Stimulated activated naive CD8-positive, alpha-beta T cell treated with anti-CD3 and anti-CD28 coated beads, Interleukin-15, amount 100 ng/mL, for 72 hours (primary cell): ENCODE measurements around the gene BPIFB3.
A peak's percentile ranks its signal among the peaks of the same experiment; 100 is the strongest.

ENCODE experiments used
- ATAC-seq: fragments of 150-1000 bp; cut with Tn5 transposase; 2 replicates; pipeline ENCODE4 v1.10.0; 2021; ENCODE audit warnings: mild to moderate bottlenecking, moderate library complexity
- DNase-seq, 2 donors: peaks; one replicate each; pipeline ENCODE4 v3.0.0; 2021 to 2022
- H3K27ac Mint-ChIP-seq, 2 donors: one replicate each; pipeline ENCODE4 v1.8.0; 2022; ENCODE audit warnings: mild to moderate bottlenecking in 2 of 2, mixed read lengths in 2 of 2, moderate library complexity in 2 of 2
- H3K27me3 Mint-ChIP-seq: one replicate; pipeline ENCODE4 v1.8.0; 2022; ENCODE audit warnings: mixed read lengths
- H3K4me1 Mint-ChIP-seq: one replicate; pipeline ENCODE4 v1.8.0; 2022; ENCODE audit warnings: mild to moderate bottlenecking, mixed read lengths
- H3K4me3 Mint-ChIP-seq, 2 donors: one replicate each; pipeline ENCODE4 v1.8.0; 2022; ENCODE audit warnings: mild to moderate bottlenecking in 2 of 2, mixed read lengths in 2 of 2, moderate library complexity in 1 of 2
- H3K9me3 Mint-ChIP-seq, 2 donors: one replicate each; pipeline ENCODE4 v1.8.0; 2022; ENCODE audit warnings: mixed read lengths in 2 of 2

BPIFB3 gene

GRCh38 chr20:33053291-33054106 is at the start of gene BPIFB3:
Gene BPIFB3, plus strand, starts transcription at chr20:33053903. Its CDS starts 1,533 bp downstream, at chr20:33055436.
- ATAC-seq (no peak), DNase-seq (no peak)
- Mint-ChIP-seq H3K27me3 (no peaks in the 10 kb centered on the region), H3K9me3 (no peaks in the 10 kb centered on the region), H3K4me3 (no peak within 1 kb of the TSS), H3K27ac (peak within 1 kb of the TSS in 1 of 2 donors; percentile 72), H3K4me1 (no peaks in the 10 kb centered on the region)

- Mint-ChIP-seq H3K4me3 (no peak within 1 kb of the TSS), H3K27me3 (no peaks in the 10 kb centered on the region), H3K4me1 (peaks cover 16% of the 10 kb centered on the region), H3K27ac (peak within 1 kb of the TSS in 1 of 2 donors; percentile 23), H3K9me3 (peaks cover 5 to 7% of the 10 kb centered on the region in 2 donors)
- DNase-seq, result no peak
- ATAC-seq, result no peak
Measured at GRCh38 chr20:33004141-33004751, 49.5 kb upstream of the BPIFB3 start, which contains the start of gene SUN5. Gene SUN5, minus strand, starts transcription at chr20:33004433. Its CDS starts 93 bp downstream, at chr20:33004340.

GRCh38 chr20:33005132-33005566 is 48.6 kb upstream of the BPIFB3 start:
- DNase-seq (peak; percentile 29 to 30), ATAC-seq (peak; percentile 54)
- Mint-ChIP-seq H3K27ac (peak overlapping the region in 1 of 2 donors; percentile 23), H3K27me3 (no peaks in the 10 kb centered on the region), H3K9me3 (peaks cover 5 to 7% of the 10 kb centered on the region in 2 donors), H3K4me1 (peaks cover 16% of the 10 kb centered on the region), H3K4me3 (no peak overlapping the region)

- H3K9me3 Mint-ChIP-seq, result peaks cover 5 to 7% of the 10 kb centered on the region in 2 donors
- no peaks in the 10 kb centered on the region for H3K27me3 Mint-ChIP-seq
- H3K4me1 Mint-ChIP-seq, result peaks cover 7% of the 10 kb centered on the region
- H3K4me3 Mint-ChIP-seq, result no peak overlapping the region
- no peak for DNase-seq
- H3K27ac Mint-ChIP-seq, result no peak overlapping the region
- no peak for ATAC-seq
Measured at GRCh38 chr20:33005908-33006775, 47.6 kb upstream of the BPIFB3 start.

- Mint-ChIP-seq H3K4me1 (peaks cover 6% of the 10 kb centered on the region), H3K27ac (no peak overlapping the region), H3K4me3 (no peak overlapping the region), H3K27me3 (no peaks in the 10 kb centered on the region), H3K9me3 (peaks cover 5 to 7% of the 10 kb centered on the region in 2 donors)
- ATAC-seq (no peak), DNase-seq (no peak)
Measured at GRCh38 chr20:33006776-33007375, 46.8 kb upstream of the BPIFB3 start.

GRCh38 chr20:33007376-33008335 is 46.0 kb upstream of the BPIFB3 start, which contains the start of gene BPIFB2:
Gene BPIFB2, plus strand, starts transcription at chr20:33007704. Its CDS starts 871 bp downstream, at chr20:33008575.
- H3K4me1 Mint-ChIP-seq, result peaks cover 6% of the 10 kb centered on the region
- H3K9me3 Mint-ChIP-seq, result peaks cover 5 to 7% of the 10 kb centered on the region in 2 donors
- no peak for DNase-seq
- H3K27ac Mint-ChIP-seq, result no peak within 1 kb of the TSS
- H3K27me3 Mint-ChIP-seq, result no peaks in the 10 kb centered on the region
- no peak for ATAC-seq
- H3K4me3 Mint-ChIP-seq, result no peak within 1 kb of the TSS

GRCh38 chr20:33008336-33009213 is 45.1 kb upstream of the BPIFB3 start:
- DNase-seq, result no peak
- Mint-ChIP-seq H3K27ac (no peak overlapping the region), H3K9me3 (peaks cover 5 to 7% of the 10 kb centered on the region in 2 donors), H3K4me1 (peaks cover 6% of the 10 kb centered on the region), H3K27me3 (no peaks in the 10 kb centered on the region), H3K4me3 (no peak overlapping the region)
- ATAC-seq, result no peak

GRCh38 chr20:33009214-33010132 is 44.2 kb upstream of the BPIFB3 start:
- DNase-seq (no peak), ATAC-seq (no peak)
- Mint-ChIP-seq H3K27ac (no peak overlapping the region), H3K27me3 (no peaks in the 10 kb centered on the region), H3K9me3 (peaks cover 5 to 7% of the 10 kb centered on the region in 2 donors), H3K4me3 (no peak overlapping the region), H3K4me1 (peaks cover 6% of the 10 kb centered on the region)

GRCh38 chr20:33010133-33010504 is 43.6 kb upstream of the BPIFB3 start:
- Mint-ChIP-seq H3K27me3 (no peaks in the 10 kb centered on the region), H3K4me1 (peaks cover 4% of the 10 kb centered on the region)
- no peak for ATAC-seq

GRCh38 chr20:33010674-33011449 is 42.8 kb upstream of the BPIFB3 start:
- Mint-ChIP-seq H3K27me3 (no peaks in the 10 kb centered on the region), H3K27ac (no peak overlapping the region), H3K4me3 (no peak overlapping the region), H3K9me3 (no peaks in the 10 kb centered on the region), H3K4me1 (no peaks in the 10 kb centered on the region)
- ATAC-seq (no peak), DNase-seq (no peak)

More at GRCh38 chr20:33010133-33010504, 43.6 kb upstream of the BPIFB3 start:
- DNase-seq, result no peak
- peaks cover 3 to 4% of the 10 kb centered on the region in 2 donors for H3K9me3 Mint-ChIP-seq
- no peak overlapping the region for H3K4me3 Mint-ChIP-seq
- H3K27ac Mint-ChIP-seq, result no peak overlapping the region

GRCh38 chr20:33012327-33013189 is 41.1 kb upstream of the BPIFB3 start:
- no peaks in the 10 kb centered on the region for H3K27me3 Mint-ChIP-seq
- ATAC-seq (no peak), DNase-seq (no peak)
- H3K4me1 Mint-ChIP-seq, result no peaks in the 10 kb centered on the region
- H3K4me3 Mint-ChIP-seq, result no peak overlapping the region
- no peaks in the 10 kb centered on the region for H3K9me3 Mint-ChIP-seq
- H3K27ac Mint-ChIP-seq, result no peak overlapping the region
